Measurements from ENCODE around the gene TNPO2. TPM values are rescaled to one million over a fixed set of nuclear protein-coding genes. Genes with fewer than 3 reads are reported as not detected.

The TNPO2 gene
- total RNA-seq, 1 experiment from 2014 or later, result 105 TPM

GRCh38 chr19:12652219-12652618, 71.5 kb downstream of the TNPO2 start (continued):
- TF ChIP-seq ELF4 (CRISPR knock-in tag; IDR thresholded peaks at IDR 0.05; ENCODE audit: low read depth) (no peak), NR2C2 (CRISPR knock-in tag; IDR thresholded peaks at IDR 0.05) (no peak), ZNF671 (CRISPR knock-in tag; IDR thresholded peaks at IDR 0.05) (no peak), ZNF219 (CRISPR knock-in tag; IDR thresholded peaks at IDR 0.05; ENCODE audit: borderline replicate concordance) (no peak), SMAD3 (CRISPR knock-in tag; IDR thresholded peaks at IDR 0.05; ENCODE audit: borderline replicate concordance) (no peak), USF1 (CRISPR knock-in tag; IDR thresholded peaks at IDR 0.05) (no peak), KAT7 (CRISPR knock-in tag; IDR thresholded peaks at IDR 0.05; ENCODE audit: borderline replicate concordance) (no peak), ZNF416 (CRISPR knock-in tag; IDR thresholded peaks at IDR 0.05) (no peak)

- ATAC-seq (no peak), DNase-seq (ENCODE audit: low spot score) (no peak)
- no peaks in the 10 kb centered on the region for H3K9me3 Mint-ChIP-seq
- peaks cover 11% of the 10 kb centered on the region for H3K27me3 Mint-ChIP-seq (ENCODE audit: low read depth)
- H3K4me3 Mint-ChIP-seq, result no peak overlapping the region
- peaks cover 11% of the 10 kb centered on the region for H3K4me1 Mint-ChIP-seq
- H3K36me3 Mint-ChIP-seq, result peaks cover 9% of the 10 kb centered on the region
- ChIA-PET CTCF (interaction anchor here (1.5 to 3.3 kb wide), 2 partner anchors 10 to 11 kb away, joined by 3 to 17 read pairs; no protein-coding TSS in a partner anchor), POLR2A (no interaction called here)
- no peak overlapping the region for H3K27ac Mint-ChIP-seq
- TF ChIP-seq ZNF263 (CRISPR knock-in tag; IDR thresholded peaks at IDR 0.05; ENCODE audit: low read depth), result no peak
- no peak for TF ChIP-seq HMGA2 (CRISPR knock-in tag; IDR thresholded peaks at IDR 0.05)
- no peak for TF ChIP-seq ZNF671 (CRISPR knock-in tag; IDR thresholded peaks at IDR 0.05)
- no peak for TF ChIP-seq ZNF219 (CRISPR knock-in tag; IDR thresholded peaks at IDR 0.05; ENCODE audit: borderline replicate concordance)
- TF ChIP-seq NR2C2 (CRISPR knock-in tag; IDR thresholded peaks at IDR 0.05), result no peak
- no peak for TF ChIP-seq ARID4B (CRISPR knock-in tag; IDR thresholded peaks at IDR 0.05; ENCODE audit: borderline replicate concordance)
- TF ChIP-seq JUN (CRISPR knock-in tag; IDR thresholded peaks at IDR 0.05), result no peak
- no peak for TF ChIP-seq ATF2 (CRISPR knock-in tag; IDR thresholded peaks at IDR 0.05; ENCODE audit: borderline replicate concordance, low read depth)
- no peak for TF ChIP-seq ESRRA (CRISPR knock-in tag; IDR thresholded peaks at IDR 0.05; ENCODE audit: borderline replicate concordance)
- no peak for TF ChIP-seq NFYB (CRISPR knock-in tag; conservative IDR thresholded peaks at IDR 0.05; ENCODE audit: low read depth)
- TF ChIP-seq AR (CRISPR knock-in tag; IDR thresholded peaks at IDR 0.05), result no peak
- TF ChIP-seq ZBTB43 (CRISPR knock-in tag; IDR thresholded peaks at IDR 0.05), result no peak
- TF ChIP-seq NR1H2 (CRISPR knock-in tag; IDR thresholded peaks at IDR 0.05), result no peak
- TF ChIP-seq IRF2 (CRISPR knock-in tag; IDR thresholded peaks at IDR 0.05; ENCODE audit: borderline replicate concordance, low read depth), result no peak
- no peak for TF ChIP-seq AFF4 (CRISPR knock-in tag; IDR thresholded peaks at IDR 0.05; ENCODE audit: borderline replicate concordance)
- no peak for TF ChIP-seq USF1 (CRISPR knock-in tag; IDR thresholded peaks at IDR 0.05)
These were observed 73.8 kb downstream of the TNPO2 start for GRCh38 chr19:12649941-12650340.

Measured in WTC11 (cell line).